Measurements from ENCODE around the gene CLEC4E.
"Not testable (repeated sequence)": the region's sequence is repeated elsewhere in the genome, so short reads cannot be mapped to it uniquely, and the experiment has no call there.

The CLEC4E gene

DNA sequence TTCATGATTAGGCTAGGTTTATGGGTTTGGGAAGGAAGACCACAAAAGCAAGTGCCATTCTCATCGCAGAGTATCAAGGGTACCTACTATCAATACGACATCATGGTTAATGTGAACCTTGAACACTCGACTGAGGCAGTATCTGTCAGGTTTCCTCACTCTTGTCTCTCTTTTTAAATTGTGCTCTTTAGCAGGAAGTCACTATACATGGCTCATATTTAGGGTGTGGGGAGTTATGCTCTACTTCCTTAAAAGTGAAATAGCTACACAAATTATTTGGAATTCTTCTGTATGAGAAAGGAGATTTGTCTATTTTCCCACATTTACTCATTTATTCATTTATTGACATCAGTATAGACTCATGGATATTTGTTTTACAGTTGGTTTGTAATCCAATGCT is 5.9 kb upstream of the CLEC4E start:
- POLR2A ChIA-PET: no interaction called here
- CTCF ChIA-PET: interaction anchor here (1.1 kb wide), 1 partner anchor 502 kb away, joined by 3 read pairs; no protein-coding TSS in a partner anchor
- no peak for TF ChIP-seq CTCF (IDR thresholded peaks at IDR 0.05; ENCODE audit: insufficient read depth, low read length, missing control alignments)
- no peak for DNase-seq (ENCODE audit: low read depth, low spot score)
- H3K4me3 ChIP-seq (ENCODE audit: low read depth, low read length): no peak overlapping the region

GRCh38 chr12:8544295-8544694 is 3.6 kb upstream of the CLEC4E start:
- POLR2A ChIA-PET: no interaction called here
- H3K4me3 ChIP-seq (ENCODE audit: low read depth, low read length): no peak overlapping the region
- TF ChIP-seq CTCF (IDR thresholded peaks at IDR 0.05; ENCODE audit: insufficient read depth, low read length, missing control alignments): peak; percentile 77
- peak; percentile 4 for DNase-seq (ENCODE audit: low read depth, low spot score)
- CTCF ChIA-PET: interaction anchor here (0.7 to 2.3 kb wide), 41 partner anchors 8 to 522 kb away, joined by 3 to 60 read pairs (median 4); partner anchors contain the start of genes A2ML1, M6PR and PHC1

GRCh38 chr12:8541562-8541961 is 857 bp upstream of the CLEC4E start:
- no peak for TF ChIP-seq CTCF (IDR thresholded peaks at IDR 0.05; ENCODE audit: insufficient read depth, low read length, missing control alignments)
- no peak overlapping the region for H3K4me3 ChIP-seq (ENCODE audit: low read depth, low read length)

GRCh38 chr12:8537820-8538219 is 2.9 kb downstream of the CLEC4E start:
- CTCF ChIA-PET: interaction anchor here (1.9 kb wide), 1 partner anchor 512 kb away, joined by 7 read pairs; no protein-coding TSS in a partner anchor
- DNase-seq (ENCODE audit: low read depth, low spot score); POLR2A ChIA-PET; H3K4me3 ChIP-seq (ENCODE audit: low read depth, low read length): not testable (repeated sequence)

More at GRCh38 chr12:8541562-8541961, 857 bp upstream of the CLEC4E start:
- CTCF ChIA-PET: interaction anchor here (1.3 to 1.6 kb wide), 4 partner anchors 8 to 497 kb away, joined by 3 to 4 read pairs (median 3); no protein-coding TSS in a partner anchor
- POLR2A ChIA-PET: no interaction called here
- no peak for DNase-seq (ENCODE audit: low read depth, low spot score)

GRCh38 chr12:8532045-8532444 is 8.7 kb downstream of the CLEC4E start:
- POLR2A ChIA-PET: no interaction called here

GRCh38 chr12:8527250-8528130 is 13.2 kb downstream of the CLEC4E start:
- no peak for DNase-seq (ENCODE audit: low read depth, low spot score)
- POLR2A ChIA-PET: no interaction called here
- TF ChIP-seq CTCF (IDR thresholded peaks at IDR 0.05; ENCODE audit: insufficient read depth, low read length, missing control alignments): no peak
- H3K4me3 ChIP-seq (ENCODE audit: low read depth, low read length): no peak overlapping the region
- CTCF ChIA-PET: no interaction called here

More at GRCh38 chr12:8532045-8532444, 8.7 kb downstream of the CLEC4E start:
- TF ChIP-seq CTCF (IDR thresholded peaks at IDR 0.05; ENCODE audit: insufficient read depth, low read length, missing control alignments): no peak
- DNase-seq (ENCODE audit: low read depth, low spot score): no peak
- CTCF ChIA-PET: no interaction called here
- no peak overlapping the region for H3K4me3 ChIP-seq (ENCODE audit: low read depth, low read length)

Data from AG04449 (cell line).